HL-60 (cell line): Measurements from ENCODE around the gene FMNL2.

Experiments used
- CTCF ChIP-seq: IDR thresholded peaks from one replicate; pipeline ENCODE4 v1.5.1; 2011; ENCODE audit warnings: low read length, control low read depth, inconsistent platforms; ENCODE audit not compliant: insufficient read depth
- GABPA ChIP-seq: IDR thresholded peaks from 2 replicates; pipeline ENCODE4 v1.6.1; 2012; ENCODE audit warnings: low read depth
- POLR2AphosphoS5 ChIP-seq: IDR thresholded peaks from 2 replicates; pipeline ENCODE4 v1.6.1; 2012; ENCODE audit warnings: low read depth

- no peak for TF ChIP-seq CTCF
- no peak for TF ChIP-seq GABPA
- no peak for TF ChIP-seq POLR2AphosphoS5
Observed at GRCh38 chr2:152441961-152442360, 107.0 kb downstream of the FMNL2 start.
